GM19438 (cell line): ENCODE measurements around the gene PNLIPRP1.

Experiments used
- ATAC-seq: cut with Tn5 transposase; IDR thresholded peaks from one replicate; pipeline ENCODE4 v1.9.1; 2021; ENCODE audit warnings: low read depth; ENCODE audit not compliant: unreplicated experiment

The PNLIPRP1 gene

DNA sequence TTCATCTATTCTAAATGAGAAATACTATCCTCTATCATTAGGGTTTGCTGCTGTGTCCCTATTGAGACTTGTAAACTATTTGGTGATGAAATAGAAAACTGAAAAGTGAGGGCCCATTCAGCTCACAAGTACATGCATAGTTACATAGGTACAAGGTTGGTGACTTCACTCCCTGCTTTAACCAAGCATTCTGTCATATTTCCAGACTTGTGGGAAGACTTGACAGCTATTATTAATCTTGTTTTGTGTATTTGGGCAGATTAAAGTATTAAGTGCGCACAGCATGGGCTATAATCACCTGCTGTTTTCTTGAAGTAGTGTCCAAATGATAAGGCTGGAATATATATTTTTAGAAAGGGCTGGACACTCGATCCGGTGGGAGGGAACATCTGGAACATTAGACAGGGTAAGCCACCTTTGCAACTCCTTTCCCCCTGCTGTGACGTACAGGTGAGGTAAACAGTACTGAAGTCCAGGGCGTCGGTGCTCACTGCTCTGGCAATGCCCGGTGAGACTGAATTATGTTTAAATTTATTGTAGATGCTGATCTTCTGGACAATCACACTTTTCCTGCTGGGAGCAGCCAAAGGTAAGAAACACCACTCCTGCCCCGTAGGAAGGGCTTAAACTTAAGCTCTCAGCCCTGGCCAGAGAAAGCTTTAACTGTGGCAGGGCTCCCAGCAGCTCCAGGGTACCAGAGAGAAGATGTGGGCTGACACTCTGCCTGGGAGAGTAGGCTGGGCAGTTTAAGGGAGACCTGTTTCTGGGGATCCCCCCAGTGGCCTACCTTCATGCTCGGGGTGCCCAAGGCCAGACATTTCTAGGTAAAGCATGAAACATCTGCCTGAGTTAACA is at the start of gene PNLIPRP1:
Gene PNLIPRP1 (plus strand): TSS at position 370 of the 855 bp plus-strand sequence. CDS start 171 bp downstream, at position 541.
- no peak for ATAC-seq

DNA sequence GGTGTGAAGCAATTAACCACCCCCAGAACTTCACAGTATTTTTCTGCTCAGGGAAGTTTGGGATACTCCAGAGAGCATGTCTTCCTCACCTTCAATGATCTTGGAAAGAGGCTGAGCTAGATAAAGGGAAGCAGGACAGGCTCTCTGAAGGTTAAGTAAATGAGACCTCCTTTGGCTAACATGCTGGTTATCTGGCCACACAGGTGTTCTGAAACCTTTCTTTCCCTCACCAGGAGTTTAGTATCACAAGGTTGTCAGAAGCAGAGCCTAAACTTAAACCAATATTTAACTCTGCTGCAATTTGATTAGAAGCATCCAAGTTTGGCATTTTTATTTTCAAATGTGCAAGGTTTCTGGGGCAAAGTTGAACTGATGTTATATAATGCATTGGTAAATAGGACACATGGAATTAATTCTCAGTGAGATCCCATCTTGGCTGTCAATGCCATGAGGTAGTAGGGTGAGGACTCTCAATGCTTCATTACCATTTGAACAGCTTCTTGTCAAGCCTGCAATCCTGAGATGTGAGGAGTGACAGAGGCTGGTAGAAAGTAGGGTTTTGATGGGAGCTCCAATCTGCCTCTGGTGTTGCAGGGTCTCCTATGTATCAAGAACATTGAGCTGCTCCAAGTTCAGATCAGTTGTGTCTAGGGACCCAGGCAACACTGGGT is 48.6 kb upstream of the PNLIPRP1 start:
- no peak for ATAC-seq

DNA sequence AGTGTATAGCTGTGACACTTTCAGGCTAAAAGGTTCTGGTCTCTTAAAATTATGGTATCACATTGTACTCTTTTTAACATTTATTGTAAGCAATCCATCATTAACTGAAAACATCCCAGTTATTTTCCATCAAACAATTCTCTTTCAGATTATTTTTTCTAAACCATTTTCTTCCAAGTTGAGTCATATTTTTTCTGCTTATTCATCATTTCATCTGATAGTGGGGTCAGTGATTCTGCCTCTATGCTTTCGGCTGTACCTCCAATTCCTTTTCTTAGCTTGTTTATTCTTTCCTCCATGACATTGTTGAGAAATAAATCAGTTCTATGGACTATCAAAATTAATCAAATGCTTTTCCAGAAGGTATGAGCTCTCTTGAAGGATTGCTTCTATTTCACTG is 45.6 kb upstream of the PNLIPRP1 start:
- no peak for ATAC-seq

DNA sequence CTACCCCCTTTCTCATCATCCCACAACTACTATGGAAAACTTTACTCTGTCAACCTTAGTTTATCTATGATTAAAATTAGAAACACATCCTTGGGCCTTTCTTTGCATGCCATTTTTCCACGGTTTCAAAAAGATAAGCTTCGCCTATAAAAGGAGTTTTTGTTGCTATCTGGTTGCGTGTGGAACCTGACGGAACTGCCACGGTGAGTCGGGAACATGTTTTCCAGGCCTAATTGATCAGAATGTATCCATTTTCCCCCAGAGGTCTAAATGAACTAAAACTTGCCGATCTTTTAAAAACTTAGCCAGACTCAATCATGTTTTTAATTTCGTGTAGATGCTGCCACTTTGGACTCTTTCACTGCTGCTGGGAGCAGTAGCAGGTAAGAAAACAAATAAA is 45.0 kb upstream of the PNLIPRP1 start, which contains the start of gene PNLIP:
Gene PNLIP (plus strand): TSS at position 176 of the 400 bp plus-strand sequence. CDS start 162 bp downstream, at position 338.
- ATAC-seq = no peak

DNA sequence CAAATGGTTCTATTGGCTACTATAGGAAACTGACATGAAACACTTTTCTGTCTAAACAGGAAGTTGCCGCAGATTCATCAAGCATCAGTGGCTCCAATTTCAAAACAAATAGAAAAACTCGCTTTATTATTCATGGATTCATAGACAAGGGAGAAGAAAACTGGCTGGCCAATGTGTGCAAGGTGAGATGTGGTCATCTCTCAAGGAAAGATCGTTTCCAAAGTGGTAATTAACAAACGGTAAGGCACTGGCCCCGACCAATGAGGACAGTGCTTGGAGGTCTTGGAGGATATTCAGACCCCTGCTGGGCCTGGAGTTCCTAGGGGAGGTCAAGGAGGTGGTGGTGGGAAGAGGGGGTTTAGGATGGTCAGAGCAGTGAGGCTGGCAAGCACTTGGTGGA is 42.5 kb upstream of the PNLIPRP1 start:
- no peak for ATAC-seq

DNA sequence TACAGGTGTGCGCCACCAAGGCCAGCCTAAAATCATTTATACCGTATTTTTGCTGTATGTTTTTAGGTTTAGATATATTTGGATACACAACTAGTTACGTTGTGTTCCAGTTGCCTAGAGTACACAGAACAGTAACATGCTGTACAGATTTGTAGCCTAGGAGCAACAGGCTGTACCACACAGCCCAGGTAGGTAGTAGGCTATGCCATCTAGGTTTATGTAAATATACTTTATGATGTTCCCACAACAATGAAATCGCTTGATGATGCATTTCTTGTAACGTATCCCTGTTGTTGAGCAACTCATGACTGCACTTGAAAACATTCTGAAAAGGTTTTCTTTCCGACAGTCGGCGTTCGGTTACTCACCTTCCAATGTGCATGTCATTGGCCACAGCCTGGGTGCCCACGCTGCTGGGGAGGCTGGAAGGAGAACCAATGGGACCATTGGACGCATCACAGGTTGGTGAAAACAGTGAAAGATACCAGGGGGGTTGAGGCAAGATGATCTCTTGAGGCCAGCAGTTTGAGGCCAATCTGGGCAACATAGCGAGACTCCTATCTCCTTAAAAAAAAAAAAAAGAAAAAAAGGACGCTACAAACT is 37.3 kb upstream of the PNLIPRP1 start:
- no peak for ATAC-seq

DNA sequence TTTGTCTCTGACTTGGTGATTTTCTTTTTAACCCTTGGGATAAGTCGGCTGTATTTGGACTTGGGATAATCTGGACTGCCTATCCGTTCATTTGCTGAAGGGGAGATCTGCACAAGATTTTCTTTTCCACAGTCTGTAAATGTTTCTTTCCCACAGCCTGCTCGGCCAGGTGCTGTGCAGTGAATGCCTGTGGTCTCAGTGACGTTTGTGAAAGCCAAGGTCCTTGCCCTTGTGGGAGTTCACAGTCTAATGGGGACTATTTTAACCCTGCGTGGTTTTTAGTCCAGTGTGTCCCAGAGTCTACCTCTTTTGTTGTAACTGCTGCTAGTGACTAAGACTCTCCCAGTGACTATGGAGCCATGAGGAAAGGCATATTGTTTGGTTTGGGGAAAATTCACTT is 36.1 kb upstream of the PNLIPRP1 start:
- ATAC-seq = no peak

DNA sequence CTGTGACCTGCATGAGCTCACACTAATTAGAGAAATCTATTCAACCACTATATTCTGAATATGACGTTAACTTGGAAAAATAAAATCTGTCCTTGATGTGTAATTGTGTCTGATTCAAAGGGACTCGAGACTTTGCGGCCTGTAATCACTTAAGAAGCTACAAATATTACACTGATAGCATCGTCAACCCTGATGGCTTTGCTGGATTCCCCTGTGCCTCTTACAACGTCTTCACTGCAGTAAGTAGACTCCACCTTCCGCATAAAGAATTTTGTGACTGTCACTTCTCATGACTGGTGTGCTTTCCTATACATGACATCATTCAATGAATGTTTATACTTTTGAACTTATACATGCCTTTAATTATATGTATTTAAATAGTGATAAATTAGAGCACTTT is 34.9 kb upstream of the PNLIPRP1 start:
- ATAC-seq = no peak

DNA sequence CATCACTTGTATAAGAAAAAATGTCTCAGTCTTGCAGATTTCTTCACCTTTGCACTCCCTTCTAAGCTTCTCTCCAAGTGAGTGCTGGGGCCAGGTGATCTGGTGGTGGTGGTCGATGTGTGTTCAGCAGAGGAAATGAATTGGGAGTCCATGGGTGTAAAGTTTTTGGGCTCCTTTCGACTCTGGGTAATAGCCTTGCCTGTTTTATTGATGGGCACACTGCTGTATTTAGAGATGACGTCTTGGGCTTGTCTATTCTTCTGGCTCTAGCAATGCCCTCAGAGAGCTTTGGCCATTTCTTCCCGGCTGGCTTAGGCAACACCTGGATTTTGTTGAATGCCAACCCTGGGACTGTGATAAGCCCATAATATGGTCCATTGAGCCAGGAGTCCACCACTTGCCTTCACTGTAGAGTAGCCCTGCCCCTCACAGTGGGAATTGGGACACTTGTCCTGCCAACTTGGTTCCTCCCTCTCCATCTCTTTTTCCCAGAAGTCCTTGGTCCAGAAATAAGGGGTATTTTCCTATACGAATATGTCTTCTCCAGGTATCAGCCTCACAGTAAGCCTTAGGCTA is 33.4 kb upstream of the PNLIPRP1 start:
- no peak for ATAC-seq

DNA sequence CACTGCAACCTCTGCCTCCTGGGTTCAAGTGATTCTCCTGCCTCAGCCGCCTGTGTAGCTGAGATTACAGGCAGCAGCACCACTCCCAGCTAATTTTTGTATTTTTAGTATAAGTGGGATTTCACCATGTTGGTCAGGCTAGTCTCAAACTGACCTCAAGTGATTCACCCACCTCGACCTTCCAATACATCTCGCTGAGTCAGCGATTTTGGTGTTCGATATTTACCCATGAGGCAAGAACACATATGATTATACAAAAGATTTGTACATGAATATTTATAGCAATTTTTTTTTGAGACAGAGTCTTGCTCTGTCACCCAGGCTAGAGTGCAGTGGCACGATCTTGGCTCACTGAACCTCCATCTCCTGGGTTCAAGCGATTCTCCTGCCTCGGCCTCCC is 25.2 kb upstream of the PNLIPRP1 start:
- ATAC-seq = no peak

DNA sequence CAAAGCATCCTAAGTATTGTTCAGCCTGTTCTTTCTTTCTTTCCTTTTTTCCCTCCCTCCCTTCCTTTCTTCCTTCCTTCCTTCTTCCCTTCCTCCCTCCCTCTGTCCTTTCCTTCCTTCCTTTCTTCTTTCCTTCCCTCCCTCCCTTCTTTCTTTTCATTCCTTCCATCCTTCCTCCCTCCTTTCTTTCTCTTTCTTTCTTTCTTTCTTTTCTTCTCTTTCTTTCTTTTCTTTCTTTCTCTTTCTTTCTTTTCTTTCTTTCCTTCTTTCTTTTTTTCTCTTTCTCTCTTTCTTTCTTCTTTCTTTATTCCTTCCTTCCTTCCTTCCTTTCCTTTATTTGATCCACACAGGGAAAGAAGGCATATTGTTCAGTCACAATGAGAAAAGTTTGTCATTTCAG is 23.8 kb upstream of the PNLIPRP1 start:
- ATAC-seq = no peak

DNA sequence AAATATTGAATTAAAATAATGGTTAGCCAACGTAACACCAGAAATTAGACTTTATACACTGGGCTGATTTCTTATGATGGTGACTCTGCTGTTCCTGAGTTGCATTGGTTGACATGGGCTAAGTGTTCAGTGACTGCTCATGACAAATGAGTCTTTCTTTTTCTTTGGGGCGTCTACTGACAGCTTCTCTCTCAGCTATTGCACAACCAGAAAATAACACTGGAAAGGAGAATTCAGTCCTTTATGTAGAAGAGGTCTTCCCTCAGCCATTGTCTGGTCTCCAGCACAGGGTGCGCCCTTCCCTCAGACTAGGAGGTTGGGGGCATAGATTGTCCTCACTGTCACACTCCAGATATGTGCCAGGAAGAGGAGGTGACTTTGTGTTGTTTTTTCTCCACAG is 23.4 kb upstream of the PNLIPRP1 start:
- no peak for ATAC-seq

DNA sequence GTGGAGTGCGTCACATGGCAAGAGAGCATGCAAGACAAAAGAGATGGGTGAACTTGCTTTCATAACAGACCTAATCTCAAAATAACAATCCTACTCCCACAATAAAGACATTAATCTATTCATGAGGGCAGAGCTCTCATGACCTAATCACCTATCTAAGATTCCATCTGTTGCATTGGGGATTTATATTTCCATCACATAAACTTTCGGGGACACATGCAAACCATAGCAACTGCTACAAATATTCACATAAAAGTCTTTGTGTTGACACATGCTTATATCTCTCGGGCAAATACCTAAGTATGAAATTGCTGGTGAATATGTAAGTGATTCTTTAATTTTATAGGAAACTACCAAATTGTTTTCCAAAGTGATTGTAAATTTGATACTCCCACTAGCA is 16.0 kb upstream of the PNLIPRP1 start:
- no peak for ATAC-seq

DNA sequence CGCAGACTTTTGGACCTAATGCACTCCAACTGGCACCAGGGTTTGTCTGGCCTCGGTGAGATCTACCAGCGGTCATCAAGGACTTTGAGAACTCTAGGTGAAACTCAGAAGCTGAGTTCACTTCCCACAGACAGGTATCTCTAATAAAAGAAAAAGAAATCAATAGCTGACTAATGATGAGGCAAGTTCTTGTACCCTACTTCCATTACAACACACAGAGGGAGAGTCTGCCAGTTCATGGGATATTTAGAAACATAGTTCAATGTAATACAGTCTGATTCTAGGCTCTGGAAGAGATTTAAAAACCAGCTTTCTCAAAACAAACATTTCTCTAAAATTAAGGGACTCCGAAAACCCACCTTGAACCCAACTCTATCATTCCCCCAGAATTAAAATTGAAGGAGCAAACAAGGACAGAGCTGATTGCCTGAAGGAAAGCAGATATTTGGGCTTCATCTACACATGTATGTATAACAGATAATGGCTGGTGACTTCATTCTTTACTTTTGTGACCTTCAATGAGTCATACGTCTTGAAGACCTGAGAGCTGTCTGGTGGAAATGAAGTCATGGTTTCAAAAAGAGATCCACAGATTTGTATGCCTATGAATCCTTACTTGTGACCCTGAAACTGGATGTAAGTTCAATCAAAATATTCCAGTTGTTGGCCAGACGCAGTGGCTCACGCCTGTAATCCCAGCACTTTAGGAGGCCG is 2.7 kb upstream of the PNLIPRP1 start:
- no peak for ATAC-seq

DNA sequence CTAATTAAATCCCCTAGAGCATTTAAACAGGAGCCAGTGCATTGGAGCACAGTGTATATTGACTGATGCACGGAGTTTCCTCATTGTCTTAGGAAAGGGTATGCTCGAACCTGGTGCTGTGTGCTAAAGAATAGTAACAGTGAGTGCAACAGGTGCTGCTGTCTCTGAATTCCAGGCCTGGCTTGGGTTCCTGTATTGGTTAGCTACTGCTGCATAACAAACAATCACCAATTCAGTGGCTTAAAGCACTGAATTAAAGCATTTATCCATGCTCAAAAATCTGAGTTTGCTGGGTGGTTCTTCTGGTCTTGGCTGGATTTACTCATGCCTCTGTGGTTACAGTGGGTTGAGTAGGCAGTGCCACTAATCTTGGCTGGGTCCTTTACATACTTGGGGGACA is 1.8 kb upstream of the PNLIPRP1 start:
- ATAC-seq = no peak

DNA sequence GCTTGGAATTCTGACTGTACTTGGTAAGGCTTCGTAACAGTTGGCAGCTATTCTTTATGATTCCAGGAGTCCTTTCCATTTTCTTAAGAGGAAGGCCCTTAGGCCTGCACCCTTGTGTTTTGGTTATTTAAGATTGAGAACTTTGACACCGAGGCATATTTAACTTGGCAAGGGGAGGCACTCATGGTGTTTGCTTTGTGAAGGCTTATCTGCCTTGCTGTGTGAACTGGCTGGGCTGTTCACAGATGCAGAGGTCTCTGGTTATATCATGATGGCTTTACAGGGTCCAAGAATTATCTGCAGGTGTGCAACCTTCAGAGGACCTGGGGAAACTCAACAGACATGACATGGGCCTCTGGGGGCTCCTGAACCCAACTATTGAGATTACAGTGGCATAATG is 833 bp upstream of the PNLIPRP1 start:
- no peak for ATAC-seq

DNA sequence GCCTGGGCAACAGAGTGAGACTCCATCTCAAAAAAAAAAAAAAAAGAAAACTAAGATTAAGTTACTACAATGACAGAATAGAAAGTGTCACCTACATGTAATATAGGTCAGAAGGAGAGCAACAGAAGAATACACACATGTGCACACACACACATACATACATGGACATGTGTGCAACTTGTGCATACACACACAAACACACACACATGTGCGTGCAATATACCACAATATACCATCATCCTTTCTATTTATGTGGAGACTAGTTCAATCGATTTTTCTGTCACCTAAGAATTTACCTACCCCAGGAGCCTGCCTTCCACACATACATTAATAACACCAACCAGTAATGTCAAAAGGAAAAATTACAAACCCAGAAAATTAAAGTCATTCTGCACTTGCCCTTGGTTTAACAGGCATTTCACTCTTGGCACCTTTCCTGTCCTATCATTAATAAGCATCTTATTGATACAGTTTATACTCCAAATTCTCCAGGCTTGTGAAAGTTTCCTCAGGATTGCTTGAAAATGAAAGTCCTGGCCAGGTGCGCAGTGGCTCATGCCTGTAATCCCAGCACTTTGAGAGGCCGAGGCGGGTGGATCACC is 2.5 kb downstream of the PNLIPRP1 start:
- no peak for ATAC-seq

DNA sequence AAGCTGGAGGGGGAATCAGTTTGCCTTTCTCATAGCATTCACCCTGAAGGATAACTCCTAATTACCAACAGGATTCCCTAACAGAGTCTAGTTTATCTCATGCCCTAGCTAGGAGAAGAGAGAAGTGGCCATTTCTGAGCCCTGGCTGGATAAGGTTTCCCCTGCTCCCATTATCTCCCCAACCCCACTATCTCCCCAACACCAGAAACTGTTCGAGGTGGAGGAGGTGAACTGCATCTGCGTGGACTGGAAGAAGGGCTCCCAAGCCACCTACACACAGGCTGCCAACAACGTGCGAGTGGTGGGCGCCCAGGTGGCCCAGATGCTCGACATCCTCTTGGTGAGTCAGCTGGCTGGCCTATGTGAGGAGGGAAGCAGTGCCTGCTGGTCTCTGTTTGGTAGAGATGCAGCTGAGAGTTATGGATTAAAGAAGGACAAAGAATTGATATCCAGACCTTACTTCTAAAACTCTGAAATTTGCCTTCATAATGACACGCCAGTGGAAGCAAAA is 3.8 kb downstream of the PNLIPRP1 start:
- no peak for ATAC-seq

DNA sequence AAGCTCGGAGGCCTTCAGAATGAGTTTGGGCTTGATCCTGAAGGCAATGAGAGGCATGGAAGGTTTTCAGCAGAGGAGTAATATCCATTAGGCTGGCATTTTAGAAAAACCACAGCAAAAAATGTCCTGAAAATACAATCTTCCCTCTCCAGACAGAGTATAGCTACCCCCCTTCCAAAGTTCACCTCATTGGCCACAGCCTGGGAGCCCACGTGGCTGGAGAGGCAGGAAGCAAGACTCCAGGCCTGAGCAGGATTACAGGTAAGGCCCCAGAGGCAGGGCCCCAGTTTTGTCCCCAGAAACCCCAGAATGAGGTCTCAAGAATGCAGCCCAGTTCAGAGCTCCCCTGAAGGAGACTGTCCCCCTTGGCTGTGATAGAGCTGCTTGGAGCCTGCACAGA is 5.3 kb downstream of the PNLIPRP1 start:
- ATAC-seq = no peak

DNA sequence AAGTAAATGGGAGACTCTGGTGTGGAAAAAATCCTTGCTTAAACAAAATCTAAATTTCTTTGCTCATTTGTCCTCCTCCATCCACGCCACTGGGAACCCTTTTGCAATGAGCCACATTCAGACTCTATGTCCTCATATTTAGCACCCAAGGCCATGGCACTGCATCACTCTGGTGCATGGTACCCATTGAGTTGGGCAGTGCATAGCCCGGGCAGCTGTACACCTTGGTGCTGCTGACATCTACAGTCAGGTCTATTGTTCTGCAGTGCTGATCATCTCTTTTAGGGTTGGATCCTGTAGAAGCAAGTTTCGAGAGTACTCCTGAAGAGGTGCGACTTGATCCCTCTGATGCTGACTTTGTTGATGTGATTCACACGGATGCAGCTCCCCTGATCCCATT is 6.8 kb downstream of the PNLIPRP1 start:
- ATAC-seq = no peak
